NT2/D1 (cell line): ENCODE results near the gene HDAC8.

Source experiments
- DNase-seq: peaks from one replicate; pipeline ENCODE4 v3.0.0-alpha.2; 2011; ENCODE audit warnings: low read depth, low spot score
- H3K27me3 ChIP-seq: 2 replicates; pipeline ENCODE4 v1.6.0; 2011; ENCODE audit warnings: mild to moderate bottlenecking; ENCODE audit not compliant: insufficient read length, insufficient read depth
- H3K36me3 ChIP-seq: 2 replicates; pipeline ENCODE4 v1.6.1; 2011; ENCODE audit warnings: mild to moderate bottlenecking, low read length, mixed read lengths; ENCODE audit not compliant: insufficient read depth, insufficient read length
- H3K4me1 ChIP-seq: 2 replicates; pipeline ENCODE4 v1.5.1; 2011; ENCODE audit not compliant: insufficient read depth, insufficient read length
- H3K4me3 ChIP-seq: 2 replicates; pipeline ENCODE4 v1.5.1; 2011; ENCODE audit warnings: low read depth; ENCODE audit not compliant: insufficient read length
- H3K9ac ChIP-seq: 2 replicates; pipeline ENCODE4 v1.6.0; 2011; ENCODE audit warnings: low read depth; ENCODE audit not compliant: insufficient read length
- H3K9me3 ChIP-seq: 2 replicates; pipeline ENCODE4 v1.5.1; 2011; ENCODE audit warnings: mild to moderate bottlenecking, low read length; ENCODE audit not compliant: insufficient read depth
- SUZ12 ChIP-seq: IDR thresholded peaks from 2 replicates; pipeline ENCODE4 v1.6.1; 2011; ENCODE audit not compliant: insufficient read length, insufficient read depth; ENCODE audit errors: extremely low read depth
- YY1 ChIP-seq: IDR thresholded peaks from 2 replicates; pipeline ENCODE4 v1.6.1; 2011; ENCODE audit not compliant: insufficient read length, insufficient read depth
- ZNF274 ChIP-seq: IDR thresholded peaks from 2 replicates; pipeline ENCODE4 v1.6.1; 2011; ENCODE audit warnings: mild to moderate bottlenecking, low read depth, low read length

Gene HDAC8

DNA sequence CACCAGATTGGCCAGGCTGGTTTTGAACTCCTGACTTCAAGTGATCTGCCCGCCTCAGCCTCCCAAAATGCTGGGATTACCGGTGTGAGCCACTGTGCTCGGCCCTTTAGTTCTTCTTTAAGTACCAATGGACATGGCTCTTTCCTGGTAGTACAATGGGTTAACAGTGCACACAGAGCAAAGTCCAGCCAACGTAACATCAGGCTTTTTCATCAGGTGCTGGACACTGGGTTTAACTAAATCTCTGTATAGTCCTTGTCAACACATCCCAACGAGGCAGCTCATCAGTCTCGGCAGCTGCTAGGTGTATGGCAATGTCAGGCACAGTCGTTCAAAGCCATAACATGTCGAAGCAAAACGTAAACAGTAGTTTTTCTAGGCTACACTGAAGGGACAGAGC, 93.8 kb downstream of the HDAC8 start:
- no peak for TF ChIP-seq YY1
- TF ChIP-seq SUZ12: no peak
- TF ChIP-seq ZNF274: no peak
- Histone ChIP-seq H3K36me3 (peaks cover 7% of the 10 kb centered on the region), H3K4me1 (no peaks in the 10 kb centered on the region), H3K27me3 (no peaks in the 10 kb centered on the region), H3K4me3 (no peak overlapping the region), H3K9ac (no peak overlapping the region), H3K9me3 (peaks cover under 1% of the 10 kb centered on the region; the same call in 1 of the 2 replicates)
- DNase-seq: no peak

GRCh38 chrX:72478351-72478750, 94.3 kb downstream of the HDAC8 start:
- DNase-seq: no peak
- no peaks in the 10 kb centered on the region for H3K27me3 ChIP-seq
- H3K9me3 ChIP-seq: no peaks in the 10 kb centered on the region; the same call in 1 of the 2 replicates
- no peak overlapping the region for H3K4me3 ChIP-seq
- TF ChIP-seq ZNF274 (no peak), SUZ12 (no peak), YY1 (no peak)
- no peaks in the 10 kb centered on the region for H3K4me1 ChIP-seq
- no peak overlapping the region for H3K9ac ChIP-seq
- H3K36me3 ChIP-seq: peaks cover 4% of the 10 kb centered on the region

GRCh38 chrX:72477781-72478181, 94.9 kb downstream of the HDAC8 start:
- Histone ChIP-seq H3K4me3 (no peak overlapping the region), H3K36me3 (no peaks in the 10 kb centered on the region), H3K9me3 (no peaks in the 10 kb centered on the region), H3K9ac (no peak overlapping the region), H3K27me3 (no peaks in the 10 kb centered on the region), H3K4me1 (no peaks in the 10 kb centered on the region)
- DNase-seq: no peak
- TF ChIP-seq YY1: no peak
- no peak for TF ChIP-seq SUZ12
- TF ChIP-seq ZNF274: no peak

- H3K4me3 ChIP-seq: no peak overlapping the region
- no peak for TF ChIP-seq YY1
- TF ChIP-seq ZNF274: no peak
- TF ChIP-seq SUZ12: no peak
- no peaks in the 10 kb centered on the region for H3K9me3 ChIP-seq
- no peaks in the 10 kb centered on the region for H3K27me3 ChIP-seq
- no peaks in the 10 kb centered on the region for H3K4me1 ChIP-seq
- no peak overlapping the region for H3K9ac ChIP-seq
- H3K36me3 ChIP-seq: no peaks in the 10 kb centered on the region
- DNase-seq: no peak
These were observed 95.3 kb downstream of the HDAC8 start for GRCh38 chrX:72477376-72477775.

GRCh38 chrX:72475952-72476668, 96.5 kb downstream of the HDAC8 start:
- no peaks in the 10 kb centered on the region for H3K27me3 ChIP-seq
- H3K36me3 ChIP-seq: no peaks in the 10 kb centered on the region
- no peaks in the 10 kb centered on the region for H3K4me1 ChIP-seq
- no peak overlapping the region for H3K9ac ChIP-seq
- no peak for TF ChIP-seq SUZ12
- no peak for TF ChIP-seq YY1
- no peak for TF ChIP-seq ZNF274
- no peaks in the 10 kb centered on the region for H3K9me3 ChIP-seq
- H3K4me3 ChIP-seq: no peak overlapping the region
- no peak for DNase-seq

DNA sequence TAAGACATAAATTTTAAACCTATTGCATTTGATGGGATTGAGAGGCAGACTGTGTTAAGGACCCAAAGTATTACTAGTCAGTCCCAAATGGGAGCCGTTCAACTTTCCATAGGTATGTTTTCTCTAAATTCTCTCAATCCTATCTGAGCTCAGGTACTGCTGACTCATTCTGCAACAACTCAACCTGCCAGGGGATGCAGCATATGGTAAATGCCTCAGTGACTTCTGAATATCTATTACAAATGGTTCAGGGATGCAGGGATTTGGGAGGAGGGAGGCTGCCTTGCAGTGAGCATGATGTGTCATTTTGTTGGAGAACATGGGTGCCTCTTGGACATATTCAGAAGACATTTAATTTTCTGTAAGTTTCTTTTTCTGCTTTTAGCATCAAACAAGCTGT, 97.3 kb downstream of the HDAC8 start:
- Histone ChIP-seq H3K27me3 (no peaks in the 10 kb centered on the region), H3K4me1 (no peaks in the 10 kb centered on the region), H3K4me3 (no peak overlapping the region), H3K9ac (no peak overlapping the region), H3K9me3 (no peaks in the 10 kb centered on the region), H3K36me3 (no peaks in the 10 kb centered on the region)
- no peak for DNase-seq
- TF ChIP-seq SUZ12 (no peak), YY1 (no peak), ZNF274 (no peak)

DNA sequence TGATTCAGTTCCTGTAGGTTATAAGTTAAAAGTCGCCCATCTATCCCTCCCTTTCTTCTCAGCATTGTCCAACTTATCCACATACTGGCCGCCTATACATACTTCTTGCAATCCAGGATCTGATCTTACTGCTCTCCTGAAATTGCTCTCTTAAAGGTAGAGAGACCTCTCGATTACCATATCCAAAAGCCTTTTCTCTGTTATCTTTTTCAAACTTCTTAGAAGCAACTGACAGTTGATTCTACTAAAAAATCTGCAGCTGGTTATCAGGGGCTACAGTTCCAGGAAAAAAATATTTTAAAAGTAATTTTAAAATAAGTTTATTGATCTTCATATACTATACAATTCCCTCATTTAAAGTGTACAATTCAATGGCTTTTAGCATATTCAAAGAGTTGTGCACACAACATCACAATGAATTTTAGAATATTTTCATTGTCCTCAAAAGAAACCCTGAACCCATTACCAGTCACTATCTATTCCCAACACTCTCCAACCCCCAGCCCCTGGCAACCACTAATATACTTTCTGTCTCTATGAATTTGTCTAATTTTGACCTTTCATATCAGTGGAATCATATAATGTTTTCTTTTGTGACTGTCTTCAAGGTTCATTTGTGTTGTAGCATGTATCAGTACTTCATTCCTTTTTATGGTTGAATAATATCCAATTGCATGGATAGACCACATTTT, 102.0 kb downstream of the HDAC8 start:
- no peaks in the 10 kb centered on the region for H3K27me3 ChIP-seq
- TF ChIP-seq SUZ12: no peak
- no peak for TF ChIP-seq ZNF274
- no peak for TF ChIP-seq YY1
- no peak for DNase-seq
- H3K9ac ChIP-seq: no peak overlapping the region
- H3K4me3 ChIP-seq: no peak overlapping the region
- H3K36me3 ChIP-seq: no peaks in the 10 kb centered on the region
- no peaks in the 10 kb centered on the region for H3K4me1 ChIP-seq
- no peaks in the 10 kb centered on the region for H3K9me3 ChIP-seq
